Measurements from ENCODE around the gene CDHR5. TPM values are rescaled to one million over a fixed set of nuclear protein-coding genes. Genes with fewer than 3 reads are reported as not detected.

CDHR5 gene
- total and polyA plus RNA-seq, 9 of the 15 experiments (the other 6 are each of a cell fraction or from before 2014, with no cell fraction given), result 0.16 TPM; not detected in 8

DNA sequence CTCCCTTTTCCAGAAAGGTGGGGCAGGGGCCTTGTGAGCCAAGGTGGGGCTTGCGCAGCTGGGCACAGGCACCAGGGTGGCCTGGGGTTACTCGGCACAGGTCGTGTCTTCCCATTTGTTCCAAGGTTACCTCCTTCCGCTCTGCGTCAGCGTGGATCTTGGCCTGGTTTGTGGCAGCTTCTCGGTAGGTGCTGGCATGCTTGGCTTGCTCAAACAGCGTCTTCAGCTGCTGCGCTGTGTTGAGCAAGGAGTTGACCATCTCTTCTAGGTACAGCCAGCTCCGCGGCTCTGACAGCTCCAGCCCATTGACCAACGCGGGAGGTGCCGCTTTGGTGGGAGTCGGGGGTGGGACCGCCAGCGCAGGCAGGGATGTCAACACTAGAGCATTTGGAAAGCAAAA lies 49.7 kb upstream of the CDHR5 start:
- H3K36me3 ChIP-seq (ENCODE audit: control insufficient read depth, insufficient read depth, low read length), result peaks cover 66% of the 10 kb centered on the region
- in situ Hi-C loops (cut with MboI) (no loop called here), intact Hi-C loops (cut with micrococcal nuclease) (no loop called here)
- H3K4me2 ChIP-seq (ENCODE audit: insufficient read depth, low read length), result no peak overlapping the region
- H3K4me3 ChIP-seq, result no peak overlapping the region
- ChIA-PET POLR2A (interaction anchor here (0.6 to 2.9 kb wide), 9 partner anchors 9 to 132 kb away, joined by 3 to 14 read pairs (median 3); partner anchors contain the start of genes DEAF1 and TMEM80), CTCF (ENCODE audit: low intra/inter-chr PET ratio) (no interaction called here)
- H3K9me1 ChIP-seq (ENCODE audit: control insufficient read depth, insufficient read depth, low read length), result no peaks in the 10 kb centered on the region
- no peak for DNase-seq (ENCODE audit: extremely low read depth in 1 of 4, low spot score in 3 of 4)
- WGBS (ENCODE audit: insufficient coverage, low coverage, missing lambda C conversion rate), result 89% methylated on average over 16 of the region's 17 CpGs
- H3K4me1 ChIP-seq (replicated peaks in 1 of 2; ENCODE audit: control insufficient read depth in 2 of 2, insufficient read depth in 2 of 2, low read length in 2 of 2), result peaks cover 0 to 2% of the 10 kb centered on the region in 2 experiments; a peak in 1 of 5 replicates
- H3K27me3 ChIP-seq (ENCODE audit: control insufficient read depth in 2 of 2, insufficient read depth in 2 of 2, low read length in 2 of 2), result no peaks in the 10 kb centered on the region
- H3K9ac ChIP-seq (ENCODE audit: insufficient read depth in 1 of 2, low read depth in 2 of 2, low read length in 2 of 2), result no peak overlapping the region
- no peak overlapping the region for H3K27ac ChIP-seq (ENCODE audit: extremely low read depth, low read depth, low read length)
- H4K20me1 ChIP-seq (replicated peaks; ENCODE audit: control insufficient read depth, insufficient read depth, low read length), result no peaks in the 10 kb centered on the region
- no peak for ATAC-seq
- no peaks in the 10 kb centered on the region for H3K79me2 ChIP-seq (ENCODE audit: control insufficient read depth, insufficient read depth, low read length)
- no TSS peak for BruUV-seq (replicated peaks)
- H3K9me3 ChIP-seq (replicated peaks; ENCODE audit: control insufficient read depth, insufficient read depth, low read depth, low read length), result no peaks in the 10 kb centered on the region
- H2AFZ ChIP-seq (ENCODE audit: low read depth, low read length), result no peak overlapping the region
- FAIRE-seq, result no peak
- TF ChIP-seq POLR3A (IDR thresholded peaks at IDR 0.05; ENCODE audit: borderline replicate concordance, extremely low read depth, insufficient read depth, insufficient read length) (no peak), MCM7 (IDR thresholded peaks at IDR 0.05) (no peak), HSF4 (CRISPR knock-in tag; IDR thresholded peaks at IDR 0.05; ENCODE audit: borderline replicate concordance) (no peak), KLF6 (CRISPR knock-in tag; IDR thresholded peaks at IDR 0.05; ENCODE audit: borderline replicate concordance) (no peak), ZNF644 (tag; IDR thresholded peaks at IDR 0.05; ENCODE audit: low read depth) (no peak), RBM25 (IDR thresholded peaks at IDR 0.05; ENCODE audit: low read depth, low read length, severe bottlenecking) (no peak), ZNF140 (CRISPR knock-in tag; IDR thresholded peaks at IDR 0.05) (no peak), IRF2 (CRISPR knock-in tag; IDR thresholded peaks at IDR 0.05) (no peak), PHF21A (IDR thresholded peaks at IDR 0.05; ENCODE audit: borderline replicate concordance, low read depth) (no peak), HDAC3 (IDR thresholded peaks at IDR 0.05; ENCODE audit: borderline replicate concordance, partially characterized antibody) (no peak), MEF2D (tag; conservative IDR thresholded peaks at IDR 0.05; ENCODE audit: low read depth) (no peak), ZFX (CRISPR knock-in tag; IDR thresholded peaks at IDR 0.05) (no peak), C11orf30 (IDR thresholded peaks at IDR 0.05; ENCODE audit: low read depth) (no peak), TARDBP (IDR thresholded peaks at IDR 0.05) (no peak), TCF3 (CRISPR knock-in tag; IDR thresholded peaks at IDR 0.05) (no peak)
- TF ChIP-seq, protein P1, sequence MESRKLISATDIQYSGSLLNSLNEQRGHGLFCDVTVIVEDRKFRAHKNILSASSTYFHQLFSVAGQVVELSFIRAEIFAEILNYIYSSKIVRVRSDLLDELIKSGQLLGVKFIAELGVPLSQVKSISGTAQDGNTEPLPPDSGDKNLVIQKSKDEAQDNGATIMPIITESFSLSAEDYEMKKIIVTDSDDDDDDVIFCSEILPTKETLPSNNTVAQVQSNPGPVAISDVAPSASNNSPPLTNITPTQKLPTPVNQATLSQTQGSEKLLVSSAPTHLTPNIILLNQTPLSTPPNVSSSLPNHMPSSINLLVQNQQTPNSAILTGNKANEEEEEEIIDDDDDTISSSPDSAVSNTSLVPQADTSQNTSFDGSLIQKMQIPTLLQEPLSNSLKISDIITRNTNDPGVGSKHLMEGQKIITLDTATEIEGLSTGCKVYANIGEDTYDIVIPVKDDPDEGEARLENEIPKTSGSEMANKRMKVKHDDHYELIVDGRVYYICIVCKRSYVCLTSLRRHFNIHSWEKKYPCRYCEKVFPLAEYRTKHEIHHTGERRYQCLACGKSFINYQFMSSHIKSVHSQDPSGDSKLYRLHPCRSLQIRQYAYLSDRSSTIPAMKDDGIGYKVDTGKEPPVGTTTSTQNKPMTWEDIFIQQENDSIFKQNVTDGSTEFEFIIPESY (CRISPR knock-in tag; IDR thresholded peaks at IDR 0.05), result no peak
- TF ChIP-seq, protein P2, sequence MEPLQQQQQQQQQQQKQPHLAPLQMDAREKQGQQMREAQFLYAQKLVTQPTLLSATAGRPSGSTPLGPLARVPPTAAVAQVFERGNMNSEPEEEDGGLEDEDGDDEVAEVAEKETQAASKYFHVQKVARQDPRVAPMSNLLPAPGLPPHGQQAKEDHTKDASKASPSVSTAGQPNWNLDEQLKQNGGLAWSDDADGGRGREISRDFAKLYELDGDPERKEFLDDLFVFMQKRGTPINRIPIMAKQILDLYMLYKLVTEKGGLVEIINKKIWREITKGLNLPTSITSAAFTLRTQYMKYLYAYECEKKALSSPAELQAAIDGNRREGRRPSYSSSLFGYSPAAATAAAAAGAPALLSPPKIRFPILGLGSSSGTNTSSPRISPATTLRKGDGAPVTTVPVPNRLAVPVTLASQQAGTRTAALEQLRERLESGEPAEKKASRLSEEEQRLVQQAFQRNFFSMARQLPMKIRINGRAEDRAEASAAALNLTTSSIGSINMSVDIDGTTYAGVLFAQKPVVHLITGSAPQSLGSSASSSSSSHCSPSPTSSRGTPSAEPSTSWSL (CRISPR knock-in tag; IDR thresholded peaks at IDR 0.05; ENCODE audit: borderline replicate concordance), result no peak
- TF ChIP-seq, protein P3, sequence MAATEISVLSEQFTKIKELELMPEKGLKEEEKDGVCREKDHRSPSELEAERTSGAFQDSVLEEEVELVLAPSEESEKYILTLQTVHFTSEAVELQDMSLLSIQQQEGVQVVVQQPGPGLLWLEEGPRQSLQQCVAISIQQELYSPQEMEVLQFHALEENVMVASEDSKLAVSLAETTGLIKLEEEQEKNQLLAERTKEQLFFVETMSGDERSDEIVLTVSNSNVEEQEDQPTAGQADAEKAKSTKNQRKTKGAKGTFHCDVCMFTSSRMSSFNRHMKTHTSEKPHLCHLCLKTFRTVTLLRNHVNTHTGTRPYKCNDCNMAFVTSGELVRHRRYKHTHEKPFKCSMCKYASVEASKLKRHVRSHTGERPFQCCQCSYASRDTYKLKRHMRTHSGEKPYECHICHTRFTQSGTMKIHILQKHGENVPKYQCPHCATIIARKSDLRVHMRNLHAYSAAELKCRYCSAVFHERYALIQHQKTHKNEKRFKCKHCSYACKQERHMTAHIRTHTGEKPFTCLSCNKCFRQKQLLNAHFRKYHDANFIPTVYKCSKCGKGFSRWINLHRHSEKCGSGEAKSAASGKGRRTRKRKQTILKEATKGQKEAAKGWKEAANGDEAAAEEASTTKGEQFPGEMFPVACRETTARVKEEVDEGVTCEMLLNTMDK (IDR thresholded peaks at IDR 0.05; ENCODE audit: borderline replicate concordance, insufficient read depth, low read depth, low read length, poor library complexity, severe bottlenecking), result no peak
